MM.1S (cell line): ENCODE results near the gene CDC42SE2.

Source experiments
- DNase-seq: peaks from one replicate; pipeline ENCODE4 v3.0.0-alpha.2; 2015
- H2AFZ ChIP-seq: fragments of 300-600 bp; sonication (generic); 2 replicates; pipeline ENCODE4 v1.6.0; 2016; ENCODE audit warnings: antibody characterized with exemption, low read length
- H3F3A ChIP-seq: fragments of 300-600 bp; sonication (generic); 2 replicates; pipeline ENCODE4 v1.6.1; 2016; ENCODE audit warnings: mild to moderate bottlenecking, antibody characterized with exemption, low read length, moderate library complexity, mixed read lengths; ENCODE audit not compliant: insufficient read depth
- H3K27ac ChIP-seq: fragments of 300-600 bp; sonication (generic); 2 replicates; pipeline ENCODE4 v1.5.1; 2016; ENCODE audit warnings: mild to moderate bottlenecking, low read length
- H3K27me3 ChIP-seq: fragments of 300-600 bp; sonication (generic); replicated peaks from 2 replicates; pipeline ENCODE4 v1.6.0; 2016; ENCODE audit warnings: low read length; ENCODE audit not compliant: insufficient read depth
- H3K36me3 ChIP-seq: fragments of 300-600 bp; sonication (generic); replicated peaks from 2 replicates; pipeline ENCODE4 v1.6.1; 2016; ENCODE audit warnings: mild to moderate bottlenecking, low read length, mixed read lengths; ENCODE audit not compliant: insufficient read depth
- H3K4me1 ChIP-seq: fragments of 300-600 bp; sonication (generic); 2 replicates; pipeline ENCODE4 v1.6.1; 2016; ENCODE audit warnings: low read length, mixed read lengths
- H3K4me2 ChIP-seq: fragments of 300-600 bp; sonication (generic); 2 replicates; pipeline ENCODE4 v1.6.0; 2016; ENCODE audit warnings: low read depth, low read length
- H3K4me3 ChIP-seq: fragments of 300-600 bp; sonication (generic); 2 replicates; pipeline ENCODE4 v1.5.1; 2016; ENCODE audit warnings: low read length, mixed read lengths
- H3K79me2 ChIP-seq: fragments of 300-600 bp; sonication (generic); 2 replicates; pipeline ENCODE4 v1.6.1; 2016; ENCODE audit warnings: mixed run types, low read length, mixed read lengths
- H3K9ac ChIP-seq: fragments of 300-600 bp; sonication (generic); 2 replicates; pipeline ENCODE4 v1.6.1; 2016; ENCODE audit warnings: low read length, mixed read lengths
- H3K9me2 ChIP-seq: fragments of 300-600 bp; sonication (generic); replicated peaks from 2 replicates; pipeline ENCODE4 v1.6.1; 2016; ENCODE audit warnings: mild to moderate bottlenecking, low read length, mixed read lengths; ENCODE audit not compliant: insufficient read depth
- H3K9me3 ChIP-seq: fragments of 300-600 bp; sonication (generic); replicated peaks from 2 replicates; pipeline ENCODE4 v1.6.1; 2016; ENCODE audit warnings: mild to moderate bottlenecking, low read length, mixed read lengths; ENCODE audit not compliant: insufficient read depth
- H4K20me1 ChIP-seq: fragments of 300-600 bp; sonication (generic); 2 replicates; pipeline ENCODE4 v1.6.1; 2016; ENCODE audit warnings: mild to moderate bottlenecking, low read length, moderate library complexity, mixed read lengths; ENCODE audit not compliant: insufficient read depth
- CTCF ChIP-seq: fragments of 300-600 bp; sonication (generic); IDR thresholded peaks from 2 replicates; pipeline ENCODE4 v1.5.1; 2016; ENCODE audit warnings: antibody characterized with exemption, low read length, mixed read lengths
- EZH2 ChIP-seq: fragments of 300-600 bp; sonication (generic); optimal IDR thresholded peaks from 2 replicates; pipeline ENCODE3; 2017; ENCODE audit warnings: low read depth, mild to moderate bottlenecking, antibody characterized with exemption, low read length, mixed read lengths
- EZH2phosphoT487 ChIP-seq: fragments of 300-600 bp; sonication (generic); IDR thresholded peaks from 2 replicates; pipeline ENCODE4 v1.6.1; 2018; ENCODE audit warnings: antibody characterized with exemption, low read length

CDC42SE2 gene

GRCh38 chr5:131418846-131419245, 155.0 kb downstream of the CDC42SE2 start:
- no peak overlapping the region for H3K4me2 ChIP-seq
- H2AFZ ChIP-seq = no peak overlapping the region
- H3K9me2 ChIP-seq = no peaks in the 10 kb centered on the region
- no peaks in the 10 kb centered on the region for H4K20me1 ChIP-seq
- TF ChIP-seq EZH2 (no peak), EZH2phosphoT487 (no peak), CTCF (no peak)
- H3K36me3 ChIP-seq = peaks cover 3% of the 10 kb centered on the region; the same call in 1 of the 2 replicates
- no peaks in the 10 kb centered on the region for H3K27me3 ChIP-seq
- no peak overlapping the region for H3K27ac ChIP-seq
- DNase-seq = no peak
- no peaks in the 10 kb centered on the region for H3K79me2 ChIP-seq
- peaks cover 16% of the 10 kb centered on the region for H3K4me1 ChIP-seq
- no peaks in the 10 kb centered on the region for H3K9me3 ChIP-seq
- H3K9ac ChIP-seq = no peak overlapping the region
- H3F3A ChIP-seq = peaks cover 11% of the 10 kb centered on the region
- H3K4me3 ChIP-seq = no peak overlapping the region

- Histone ChIP-seq H3F3A (peaks cover 11% of the 10 kb centered on the region), H3K4me2 (peak overlapping the region; percentile 22; the same call in 1 of the 2 replicates), H3K27me3 (no peaks in the 10 kb centered on the region), H3K27ac (peak overlapping the region; percentile 43; the same call in 1 of the 2 replicates), H2AFZ (no peak overlapping the region), H3K9me2 (no peaks in the 10 kb centered on the region), H3K4me3 (no peak overlapping the region), H3K79me2 (no peaks in the 10 kb centered on the region), H3K36me3 (peaks cover 3% of the 10 kb centered on the region; the same call in 1 of the 2 replicates), H3K4me1 (peaks cover 8% of the 10 kb centered on the region), H3K9me3 (no peaks in the 10 kb centered on the region), H4K20me1 (no peaks in the 10 kb centered on the region), H3K9ac (no peak overlapping the region)
- peak; percentile 40 for DNase-seq
- TF ChIP-seq EZH2 (no peak), CTCF (no peak), EZH2phosphoT487 (no peak)
These were observed 156.0 kb downstream of the CDC42SE2 start for GRCh38 chr5:131419877-131420276.

GRCh38 chr5:131423056-131423455, 159.2 kb downstream of the CDC42SE2 start:
- TF ChIP-seq CTCF = peak; percentile 32
- TF ChIP-seq EZH2 = no peak
- Histone ChIP-seq H3F3A (peaks cover 3% of the 10 kb centered on the region; the same call in 1 of the 2 replicates), H4K20me1 (no peaks in the 10 kb centered on the region), H3K9me2 (no peaks in the 10 kb centered on the region), H3K9me3 (no peaks in the 10 kb centered on the region), H3K36me3 (0 out of 2 replicates have a peak, but pooled peaks cover 3% of the 10 kb centered on the region), H3K79me2 (no peaks in the 10 kb centered on the region), H3K27me3 (no peaks in the 10 kb centered on the region), H3K4me3 (no peak overlapping the region), H2AFZ (no peak overlapping the region), H3K4me2 (no peak overlapping the region), H3K4me1 (no peaks in the 10 kb centered on the region; the same call in 1 of the 2 replicates), H3K27ac (no peak overlapping the region), H3K9ac (no peak overlapping the region)
- no peak for DNase-seq
